SK-N-SH treated with all-trans-retinoic acid at 6 μM for 48 hours (cell line): ENCODE results near the gene PPP1R14B.

Experiments
- ARNTL ChIP-seq: fragments of 450-650 bp; formaldehyde crosslinking; IDR thresholded peaks from 2 replicates; pipeline ENCODE4 v1.5.0; 2020; ENCODE audit warnings: low read depth, mild to moderate bottlenecking, moderate library complexity, borderline replicate concordance
- CSRNP3 ChIP-seq: fragments of 250-450 bp; sonication (Bioruptor Pico); IDR thresholded peaks from 2 replicates; pipeline ENCODE4 v1.5.1; 2021; ENCODE audit warnings: mild to moderate bottlenecking, moderate library complexity
- GLIS3 ChIP-seq: fragments of 250-450 bp; sonication (Bioruptor Pico); IDR thresholded peaks from 2 replicates; pipeline ENCODE4 v1.5.0; 2020; ENCODE audit warnings: mild to moderate bottlenecking, moderate library complexity
- POU6F1 ChIP-seq: fragments of 250-450 bp; sonication (Bioruptor Pico); IDR thresholded peaks from 2 replicates; pipeline ENCODE4 v1.8.0; 2021; ENCODE audit warnings: low read depth, mild to moderate bottlenecking, moderate library complexity, borderline replicate concordance
- ZFP3 ChIP-seq: fragments of 250-450 bp; sonication (Bioruptor Pico); IDR thresholded peaks from 2 replicates; pipeline ENCODE4 v1.5.0; 2020; ENCODE audit warnings: mild to moderate bottlenecking, moderate library complexity
- ZNF565 ChIP-seq: fragments of 450-650 bp; formaldehyde crosslinking; conservative IDR thresholded peaks from 2 replicates; pipeline ENCODE4 v1.5.0; 2020; ENCODE audit warnings: low read depth, mild to moderate bottlenecking, moderate library complexity

- no peak for TF ChIP-seq ZFP3 (CRISPR knock-in tag)
- no peak for TF ChIP-seq CSRNP3 (CRISPR knock-in tag)
- no peak for TF ChIP-seq ARNTL (CRISPR knock-in tag)
- TF ChIP-seq GLIS3 (CRISPR knock-in tag) = no peak
- no peak for TF ChIP-seq POU6F1 (CRISPR knock-in tag)
- TF ChIP-seq ZNF565 (CRISPR knock-in tag) = no peak
These were observed 27.4 kb downstream of the PPP1R14B start for GRCh38 chr11:64219354-64219684.
